ENCODE measurements around the gene OR8B4. TPM values are rescaled to one million over a fixed set of nuclear protein-coding genes. Genes with fewer than 3 reads are reported as not detected.

The OR8B4 gene, protein sequence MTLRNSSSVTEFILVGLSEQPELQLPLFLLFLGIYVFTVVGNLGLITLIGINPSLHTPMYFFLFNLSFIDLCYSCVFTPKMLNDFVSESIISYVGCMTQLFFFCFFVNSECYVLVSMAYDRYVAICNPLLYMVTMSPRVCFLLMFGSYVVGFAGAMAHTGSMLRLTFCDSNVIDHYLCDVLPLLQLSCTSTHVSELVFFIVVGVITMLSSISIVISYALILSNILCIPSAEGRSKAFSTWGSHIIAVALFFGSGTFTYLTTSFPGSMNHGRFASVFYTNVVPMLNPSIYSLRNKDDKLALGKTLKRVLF
- total RNA-seq (not detected), polyA plus RNA-seq (not detected)
- long read RNA-seq, donor 1 = 0 reads
- long read RNA-seq, donor 2 = 0 reads
- long read RNA-seq, donor 3 = 0 reads

DNA sequence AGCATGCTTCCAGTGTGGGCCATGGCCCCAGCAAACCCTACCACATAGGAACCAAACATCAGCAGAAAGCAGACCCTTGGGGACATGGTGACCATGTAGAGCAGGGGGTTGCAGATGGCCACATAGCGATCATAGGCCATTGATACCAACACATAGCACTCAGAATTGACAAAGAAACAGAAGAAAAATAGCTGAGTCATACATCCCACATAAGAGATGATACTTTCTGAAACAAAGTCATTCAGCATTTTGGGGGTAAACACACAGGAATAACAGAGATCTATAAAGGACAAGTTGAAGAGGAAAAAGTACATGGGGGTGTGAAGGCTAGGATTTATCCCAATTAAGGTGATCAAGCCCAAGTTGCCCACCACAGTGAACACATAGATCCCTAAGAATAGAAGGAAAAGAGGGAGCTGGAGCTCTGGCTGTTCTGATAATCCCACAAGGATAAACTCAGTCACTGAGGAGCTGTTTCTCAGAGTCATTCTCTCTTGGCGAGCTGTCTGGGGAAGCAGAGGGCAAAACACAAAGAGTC, at the start of gene OR8B4:
Gene OR8B4 (minus strand): TSS at position 488 of the 538 bp plus-strand sequence. CDS start 0 bp downstream, at position 488.
- peaks cover 0 to 13% (median 0%) of the 10 kb centered on the region in 7 donors for H3K27me3 ChIP-seq
- 91 to 93% methylated on average over 2 of the region's 2 CpGs for WGBS, 2 donors
- H3K27ac ChIP-seq = no peak within 1 kb of the TSS
- H3K4me3 ChIP-seq = no peak within 1 kb of the TSS
- ATAC-seq = no peak
- H3K9me3 ChIP-seq = peaks cover 0 to 6% (median 0%) of the 10 kb centered on the region in 11 donors
- no peaks in the 10 kb centered on the region for H3K4me1 ChIP-seq
- no peaks in the 10 kb centered on the region for H3K36me3 ChIP-seq
- DNase-seq = no peak
- TF ChIP-seq, protein P1, sequence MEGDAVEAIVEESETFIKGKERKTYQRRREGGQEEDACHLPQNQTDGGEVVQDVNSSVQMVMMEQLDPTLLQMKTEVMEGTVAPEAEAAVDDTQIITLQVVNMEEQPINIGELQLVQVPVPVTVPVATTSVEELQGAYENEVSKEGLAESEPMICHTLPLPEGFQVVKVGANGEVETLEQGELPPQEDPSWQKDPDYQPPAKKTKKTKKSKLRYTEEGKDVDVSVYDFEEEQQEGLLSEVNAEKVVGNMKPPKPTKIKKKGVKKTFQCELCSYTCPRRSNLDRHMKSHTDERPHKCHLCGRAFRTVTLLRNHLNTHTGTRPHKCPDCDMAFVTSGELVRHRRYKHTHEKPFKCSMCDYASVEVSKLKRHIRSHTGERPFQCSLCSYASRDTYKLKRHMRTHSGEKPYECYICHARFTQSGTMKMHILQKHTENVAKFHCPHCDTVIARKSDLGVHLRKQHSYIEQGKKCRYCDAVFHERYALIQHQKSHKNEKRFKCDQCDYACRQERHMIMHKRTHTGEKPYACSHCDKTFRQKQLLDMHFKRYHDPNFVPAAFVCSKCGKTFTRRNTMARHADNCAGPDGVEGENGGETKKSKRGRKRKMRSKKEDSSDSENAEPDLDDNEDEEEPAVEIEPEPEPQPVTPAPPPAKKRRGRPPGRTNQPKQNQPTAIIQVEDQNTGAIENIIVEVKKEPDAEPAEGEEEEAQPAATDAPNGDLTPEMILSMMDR (IDR thresholded peaks at IDR 0.05) = no peak
- intact Hi-C loops (cut with DNase I) = loop anchor here in 1 of 10 donors (10.0 kb wide), 1 partner anchor 160 kb away; no protein-coding TSS in a partner anchor

DNA sequence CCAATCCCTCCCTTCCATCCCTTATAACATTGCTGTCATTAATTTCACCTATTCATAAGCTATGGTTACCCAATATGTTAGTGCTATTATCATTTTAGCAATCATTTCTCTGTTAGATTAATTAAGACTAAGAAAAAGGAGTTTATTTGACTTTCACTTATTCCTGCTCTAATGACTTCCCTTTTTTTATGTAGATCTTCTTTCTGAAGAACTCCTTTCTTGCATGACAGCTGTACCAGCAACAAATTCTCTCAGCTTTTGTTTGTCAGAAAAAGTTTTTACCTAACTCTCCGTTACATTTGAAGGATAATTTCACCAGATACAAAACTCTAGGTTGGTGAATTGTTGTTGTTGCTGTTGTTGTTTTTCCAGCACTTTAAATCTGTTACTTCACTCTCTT, 49.4 kb upstream of the OR8B4 start:
- peaks cover 0 to 64% (median 14%) of the 10 kb centered on the region in 9 donors for H3K4me1 ChIP-seq
- no peaks in the 10 kb centered on the region for H3K36me3 ChIP-seq
- intact Hi-C loops (cut with DNase I) = no loop called here
- H3K27ac ChIP-seq = peak overlapping the region in 1 of 10 donors; percentile 9
- H3K27me3 ChIP-seq = no peaks in the 10 kb centered on the region
- DNase-seq (no peak), ATAC-seq (no peak)
- H3K4me3 ChIP-seq = no peak overlapping the region
- 76 to 85% methylated on average over 1 of the region's 1 CpG for WGBS, 2 donors
- TF ChIP-seq, protein P1 (IDR thresholded peaks at IDR 0.05) = no peak
- no peaks in the 10 kb centered on the region for H3K9me3 ChIP-seq

DNA sequence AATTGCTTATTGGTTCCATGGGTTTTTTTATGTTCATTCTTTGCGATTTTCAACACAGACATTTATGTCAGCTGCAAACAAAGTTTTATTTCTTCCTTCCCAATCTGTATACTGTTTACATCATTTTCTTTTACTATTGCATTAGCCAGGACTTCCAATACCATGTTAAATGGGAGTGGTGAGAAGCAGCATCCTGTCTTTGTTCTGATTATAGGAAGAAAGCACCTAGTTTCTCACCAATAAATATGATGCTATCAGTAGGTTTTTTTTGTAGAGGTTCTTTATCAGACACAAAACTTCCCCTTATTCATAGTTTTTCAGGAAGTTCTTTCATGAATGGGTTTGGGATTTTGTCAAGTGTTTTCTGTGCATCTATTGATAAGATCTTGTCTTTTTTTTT, 48.8 kb upstream of the OR8B4 start:
- intact Hi-C loops (cut with DNase I) = no loop called here
- no peak overlapping the region for H3K4me3 ChIP-seq
- H3K4me1 ChIP-seq = peaks cover 0 to 64% (median 14%) of the 10 kb centered on the region in 9 donors
- no peaks in the 10 kb centered on the region for H3K9me3 ChIP-seq
- no peak for DNase-seq
- H3K27ac ChIP-seq = peak overlapping the region in 1 of 10 donors; percentile 65
- WGBS, 2 donors = 57 to 61% methylated on average over 1 of the region's 1 CpG
- H3K27me3 ChIP-seq = no peaks in the 10 kb centered on the region
- H3K36me3 ChIP-seq = no peaks in the 10 kb centered on the region
- TF ChIP-seq, protein P1 (IDR thresholded peaks at IDR 0.05) = no peak
- peak in 2 of 8 donors; percentile 53 to 55 for ATAC-seq

DNA sequence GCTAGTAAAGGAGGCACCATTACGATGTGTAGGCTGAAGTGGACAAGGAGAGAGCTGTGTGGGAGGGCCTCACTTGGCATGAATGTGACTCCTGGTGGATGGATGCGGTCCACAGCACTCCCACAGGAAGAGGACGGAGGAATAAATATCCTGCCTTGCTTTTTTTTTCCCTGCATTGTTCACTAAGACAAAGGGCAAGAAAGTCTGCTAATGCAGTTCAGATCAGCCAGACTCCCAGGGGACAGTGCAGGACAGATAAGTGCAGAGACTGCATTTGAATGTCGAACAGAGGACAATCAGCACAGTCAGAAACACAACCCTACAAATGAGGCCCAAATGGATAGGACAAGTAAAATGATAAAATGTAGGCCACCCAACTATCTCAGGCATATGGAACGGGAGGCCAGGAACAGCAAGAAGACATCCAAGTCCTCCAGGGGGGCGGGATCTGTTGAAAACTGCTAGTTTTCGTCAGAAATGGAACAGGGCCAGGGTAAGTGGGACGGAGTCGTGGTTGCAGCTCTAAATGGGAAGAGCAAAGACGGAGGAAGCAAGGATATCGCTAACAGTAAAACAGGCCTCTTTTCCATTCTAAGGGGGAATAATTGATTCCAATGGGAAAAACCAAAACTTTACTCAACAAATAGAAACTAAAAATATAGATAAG, 46.0 kb upstream of the OR8B4 start:
- TF ChIP-seq, protein P1 (IDR thresholded peaks at IDR 0.05) = peak in 1 of 9 donors; percentile 13

More for the DNA sequence above, 46.0 kb upstream of the OR8B4 start:
- intact Hi-C loops (cut with DNase I) = no loop called here
- H3K9me3 ChIP-seq = no peaks in the 10 kb centered on the region
- peak overlapping the region in 1 of 10 donors; percentile 17 for H3K4me3 ChIP-seq
- DNase-seq = peak in 1 of 2 donors; percentile 72
- H3K27ac ChIP-seq = peak overlapping the region in 8 of 10 donors; percentile 21 to 69 (median 46)
- peaks cover 0 to 62% (median 14%) of the 10 kb centered on the region in 9 donors for H3K4me1 ChIP-seq
- ATAC-seq = peak in 7 of 8 donors; percentile 81 to 93 (median 90)
- H3K27me3 ChIP-seq = no peaks in the 10 kb centered on the region
- 33 to 48% methylated on average over 11 of the region's 11 CpGs for WGBS, 2 donors
- H3K36me3 ChIP-seq = no peaks in the 10 kb centered on the region

All from heart right ventricle (tissue), 16 donors.